Measurements from ENCODE around the gene DICER1. TPM values are rescaled to one million over a fixed set of nuclear protein-coding genes. Genes with fewer than 3 reads are reported as not detected.
"Not testable (repeated sequence)": the region's sequence is repeated elsewhere in the genome, so short reads cannot be mapped to it uniquely, and the experiment has no call there.

The DICER1 gene
- total RNA-seq, 4 donors from 2014 or later: 43.9 to 72.2 (median 58.4) TPM

DNA sequence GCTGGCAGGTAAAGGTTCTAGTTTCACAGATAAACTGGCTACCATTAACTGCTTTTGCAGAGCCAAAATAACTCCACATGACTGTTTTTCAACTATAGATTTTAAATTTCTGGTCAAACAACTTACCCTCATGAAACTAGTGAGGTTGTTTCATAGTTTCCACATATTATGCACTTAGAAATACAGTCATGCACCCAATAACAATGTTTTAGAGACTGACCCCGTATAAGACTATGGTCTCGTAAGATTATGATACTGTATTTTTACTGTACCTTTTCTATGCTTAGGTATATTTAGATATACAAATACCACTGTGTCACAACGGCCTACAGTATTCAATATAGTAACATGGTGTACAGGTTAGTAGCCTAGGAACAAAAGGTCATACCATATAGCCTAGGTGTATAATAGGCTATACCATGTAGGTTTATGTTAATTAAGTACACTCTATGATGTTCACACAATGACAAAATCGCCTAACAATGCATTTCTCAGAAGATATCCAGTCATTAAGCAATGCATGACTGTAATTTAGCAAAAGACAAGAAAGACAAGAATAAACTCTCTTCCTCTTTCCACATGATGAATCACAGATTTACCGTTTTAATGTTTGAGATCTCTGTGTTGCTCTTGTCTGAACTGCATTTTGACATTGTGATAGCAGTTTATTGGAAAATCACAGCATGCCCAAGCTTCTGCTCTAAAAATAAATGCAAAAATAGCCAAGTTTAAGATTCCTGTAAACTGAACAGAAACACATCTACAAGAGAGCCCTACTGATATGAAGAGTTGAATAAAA lies 17.1 kb downstream of the DICER1 start:
- no peak overlapping the region for H3K4me3 ChIP-seq
- H3K27me3 ChIP-seq: no peaks in the 10 kb centered on the region
- H3K36me3 ChIP-seq: no peaks in the 10 kb centered on the region
- H3K4me1 ChIP-seq: peaks cover 52 to 84% (median 82%) of the 10 kb centered on the region in 4 donors
- H3K27ac ChIP-seq (replicated peaks in 1 of 4): peak overlapping the region in 3 of 4 donors; percentile 10 to 58 (median 16)
- 63% methylated on average over 5 of the region's 5 CpGs for WGBS
- DNase-seq (ENCODE audit: extremely low spot score): no peak
- TF ChIP-seq, protein P1, sequence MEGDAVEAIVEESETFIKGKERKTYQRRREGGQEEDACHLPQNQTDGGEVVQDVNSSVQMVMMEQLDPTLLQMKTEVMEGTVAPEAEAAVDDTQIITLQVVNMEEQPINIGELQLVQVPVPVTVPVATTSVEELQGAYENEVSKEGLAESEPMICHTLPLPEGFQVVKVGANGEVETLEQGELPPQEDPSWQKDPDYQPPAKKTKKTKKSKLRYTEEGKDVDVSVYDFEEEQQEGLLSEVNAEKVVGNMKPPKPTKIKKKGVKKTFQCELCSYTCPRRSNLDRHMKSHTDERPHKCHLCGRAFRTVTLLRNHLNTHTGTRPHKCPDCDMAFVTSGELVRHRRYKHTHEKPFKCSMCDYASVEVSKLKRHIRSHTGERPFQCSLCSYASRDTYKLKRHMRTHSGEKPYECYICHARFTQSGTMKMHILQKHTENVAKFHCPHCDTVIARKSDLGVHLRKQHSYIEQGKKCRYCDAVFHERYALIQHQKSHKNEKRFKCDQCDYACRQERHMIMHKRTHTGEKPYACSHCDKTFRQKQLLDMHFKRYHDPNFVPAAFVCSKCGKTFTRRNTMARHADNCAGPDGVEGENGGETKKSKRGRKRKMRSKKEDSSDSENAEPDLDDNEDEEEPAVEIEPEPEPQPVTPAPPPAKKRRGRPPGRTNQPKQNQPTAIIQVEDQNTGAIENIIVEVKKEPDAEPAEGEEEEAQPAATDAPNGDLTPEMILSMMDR (IDR thresholded peaks at IDR 0.05): no peak
- peak; percentile 24 for TF ChIP-seq EP300 (IDR thresholded peaks at IDR 0.05)
- intact Hi-C loops (cut with DNase I): no loop called here
- peaks cover 0 to 9% (median 6%) of the 10 kb centered on the region in 4 donors for H3K9me3 ChIP-seq

DNA sequence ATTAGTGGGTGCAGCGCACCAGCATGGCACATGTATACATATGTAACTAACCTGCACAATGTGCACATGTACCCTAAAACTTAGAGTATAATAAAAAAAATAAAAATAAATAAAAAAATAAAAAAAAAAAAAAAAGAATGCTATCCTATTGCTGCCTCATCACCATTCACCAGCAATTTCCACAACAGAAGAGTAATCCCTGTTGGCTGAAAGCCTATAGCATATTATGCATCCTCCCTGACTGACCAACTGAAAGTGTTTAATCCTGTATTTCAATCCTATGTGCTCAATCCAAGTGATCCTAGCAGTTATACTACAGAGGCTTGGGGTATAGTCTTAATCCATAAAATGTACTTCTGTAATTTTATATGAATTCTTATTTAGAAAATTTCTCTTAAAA lies 18.5 kb downstream of the DICER1 start:
- DNase-seq (ENCODE audit: extremely low spot score): no peak
- TF ChIP-seq POLR2AphosphoS5 (IDR thresholded peaks at IDR 0.05): no peak
- no peak for TF ChIP-seq EP300 (IDR thresholded peaks at IDR 0.05)
- no peak for TF ChIP-seq POLR2A (IDR thresholded peaks at IDR 0.05; ENCODE audit: low read depth)
- TF ChIP-seq, protein P1 (IDR thresholded peaks at IDR 0.05): no peak
- H3K36me3 ChIP-seq: no peaks in the 10 kb centered on the region
- H3K9me3 ChIP-seq: no peaks in the 10 kb centered on the region
- intact Hi-C loops (cut with DNase I): no loop called here
- H3K27ac ChIP-seq (replicated peaks in 1 of 4): peak overlapping the region in 1 of 4 donors; percentile 58
- H3K4me1 ChIP-seq: peaks cover 56 to 94% (median 88%) of the 10 kb centered on the region in 4 donors
- no peak overlapping the region for H3K4me3 ChIP-seq
- WGBS: 86% methylated on average over 1 of the region's 1 CpG
- H3K27me3 ChIP-seq: no peaks in the 10 kb centered on the region

DNA sequence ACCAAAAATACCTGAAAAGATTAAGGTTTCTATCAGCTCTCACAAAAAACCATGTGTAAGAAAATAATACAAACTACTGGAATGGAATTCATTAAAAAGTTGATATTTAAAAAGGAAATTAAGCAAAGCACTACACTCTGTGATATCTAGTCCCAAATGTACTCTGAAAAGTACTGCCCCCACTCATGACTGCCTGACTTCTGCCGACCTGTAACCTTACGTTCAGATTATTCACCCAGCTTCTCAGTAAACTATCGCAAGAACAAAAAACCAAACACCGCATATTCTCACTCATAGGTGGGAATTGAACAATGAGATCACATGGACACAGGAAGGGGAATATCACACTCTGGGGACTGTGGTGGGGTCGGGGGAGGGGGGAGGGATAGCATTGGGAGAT lies 18.9 kb downstream of the DICER1 start:
- DNase-seq (ENCODE audit: extremely low spot score); intact Hi-C loops (cut with DNase I); H3K4me3 ChIP-seq; H3K36me3 ChIP-seq; H3K27me3 ChIP-seq; H3K9me3 ChIP-seq: not testable (repeated sequence)
- 90% methylated on average over 4 of the region's 5 CpGs for WGBS
- Histone ChIP-seq H3K4me1 (peaks cover 55 to 94% (median 86%) of the 10 kb centered on the region in 4 donors), H3K27ac (replicated peaks in 1 of 4) (peak overlapping the region in 2 of 4 donors; percentile 18 to 65)

DNA sequence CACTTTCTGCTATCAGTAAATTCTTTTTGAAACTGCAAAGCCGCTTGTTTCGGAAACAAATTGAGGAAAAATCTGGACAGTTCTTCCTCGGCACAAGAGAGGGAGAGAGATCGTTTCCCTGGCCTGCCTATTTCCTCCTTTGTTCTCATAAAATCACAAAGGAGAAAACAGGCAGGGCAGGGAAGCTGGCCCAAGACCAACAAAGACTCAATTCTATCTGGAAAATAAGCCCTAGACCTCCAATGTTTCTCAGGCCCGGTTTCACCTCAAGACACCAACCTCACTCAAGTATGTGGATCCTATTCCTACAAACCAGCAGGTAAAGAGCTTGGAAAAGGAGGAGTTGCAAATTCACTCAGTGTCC lies 19.5 kb downstream of the DICER1 start:
- H3K4me1 ChIP-seq: peaks cover 48 to 87% (median 82%) of the 10 kb centered on the region in 4 donors
- WGBS: 68% methylated on average over 5 of the region's 5 CpGs
- H3K4me3 ChIP-seq: no peak overlapping the region
- no peaks in the 10 kb centered on the region for H3K27me3 ChIP-seq
- TF ChIP-seq, protein P1 (IDR thresholded peaks at IDR 0.05): no peak
- H3K27ac ChIP-seq (replicated peaks in 1 of 4): peak overlapping the region; percentile 18 to 65 (median 34)
- DNase-seq (ENCODE audit: extremely low spot score): no peak
- peaks cover 0 to 7% (median 2%) of the 10 kb centered on the region in 4 donors for H3K36me3 ChIP-seq
- intact Hi-C loops (cut with DNase I): no loop called here
- H3K9me3 ChIP-seq: no peaks in the 10 kb centered on the region

DNA sequence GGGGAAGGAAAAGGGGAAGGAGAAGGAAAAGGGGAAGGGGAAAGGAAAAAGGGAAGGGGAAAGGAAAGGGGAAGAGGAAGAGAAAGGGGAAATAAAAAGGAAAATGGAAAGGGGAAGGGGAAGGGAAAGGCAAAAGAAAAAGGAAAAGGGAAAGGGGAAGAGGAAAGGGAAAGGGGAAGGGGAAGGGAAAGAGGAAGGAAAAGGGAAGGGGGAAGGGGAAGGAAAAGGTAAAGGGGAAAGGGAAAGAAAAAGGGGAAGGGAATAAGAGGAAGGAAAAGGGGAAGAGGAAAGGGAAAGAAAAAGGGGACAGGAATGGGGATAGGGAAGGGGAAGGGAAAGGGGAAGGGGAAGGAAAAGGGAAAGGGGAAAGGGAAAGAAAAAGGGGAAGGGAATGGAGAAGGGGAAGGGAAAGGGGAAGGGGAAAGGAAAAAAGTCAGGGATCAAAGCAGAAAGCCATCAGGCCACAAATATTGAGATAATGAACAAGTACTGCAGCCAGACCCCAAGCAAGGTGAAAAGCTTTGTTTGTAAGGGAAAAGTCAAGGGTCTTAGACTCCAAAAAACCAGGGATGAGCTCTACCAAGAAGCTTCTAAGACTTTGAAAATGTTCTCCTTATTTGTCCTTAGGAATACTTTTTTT lies 20.0 kb downstream of the DICER1 start:
- Histone ChIP-seq H3K9me3 (no peaks in the 10 kb centered on the region), H3K27ac (replicated peaks in 1 of 4) (peak overlapping the region; percentile 18 to 65 (median 34)), H3K27me3 (no peaks in the 10 kb centered on the region), H3K4me1 (peaks cover 47 to 82% (median 77%) of the 10 kb centered on the region in 4 donors), H3K4me3 (no peak overlapping the region), H3K36me3 (peaks cover 0 to 12% (median 4%) of the 10 kb centered on the region in 4 donors)
- no peak for DNase-seq (ENCODE audit: extremely low spot score)
- no peak for TF ChIP-seq EP300 (IDR thresholded peaks at IDR 0.05)
- no peak for TF ChIP-seq POLR2AphosphoS5 (IDR thresholded peaks at IDR 0.05)
- TF ChIP-seq, protein P1 (IDR thresholded peaks at IDR 0.05): no peak
- TF ChIP-seq POLR2A (IDR thresholded peaks at IDR 0.05; ENCODE audit: low read depth): no peak
- intact Hi-C loops (cut with DNase I): no loop called here

All from esophagus muscularis mucosa (tissue), 4 donors.